MG63 (cell line): ENCODE results near the gene AOPEP. TPM values are rescaled to one million over a fixed set of nuclear protein-coding genes. Genes with fewer than 3 reads are reported as not detected.
A peak's percentile ranks its signal among the peaks of the same experiment; 100 is the strongest.

Experiments used
- DNase-seq: peaks from one replicate; pipeline ENCODE4 v3.0.0-alpha.2; 2020
- H3K27me3 ChIP-seq: fragments of 250-450 bp; sonication (Bioruptor Pico); 2 replicates; pipeline ENCODE4 v1.5.1; 2020; ENCODE audit warnings: mild to moderate bottlenecking, moderate library complexity
- H3K36me3 ChIP-seq: fragments of 250-450 bp; sonication (Bioruptor Pico); 2 replicates; pipeline ENCODE4 v1.5.1; 2020; ENCODE audit warnings: mild to moderate bottlenecking, moderate library complexity
- H3K4me3 ChIP-seq: fragments of 250-450 bp; sonication (Bioruptor Pico); 2 replicates; pipeline ENCODE4 v1.5.1; 2020; ENCODE audit warnings: mild to moderate bottlenecking, moderate library complexity
- H3K9me3 ChIP-seq: fragments of 250-450 bp; sonication (Bioruptor Pico); 2 replicates; pipeline ENCODE4 v1.5.1; 2020; ENCODE audit warnings: mild to moderate bottlenecking, moderate library complexity
- total RNA-seq: library from RNA; depleted of rRNA; stranded (reverse); fragments of >200 nt; shearing (Covaris generic); gene quantifications from 2 replicates; pipeline ENCODE4 v1.2.3, GENCODE V29; 2014; ENCODE audit warnings: low replicate concordance

The AOPEP gene
- total RNA-seq, 1 experiment from 2014 or later = 91.4 TPM

DNA sequence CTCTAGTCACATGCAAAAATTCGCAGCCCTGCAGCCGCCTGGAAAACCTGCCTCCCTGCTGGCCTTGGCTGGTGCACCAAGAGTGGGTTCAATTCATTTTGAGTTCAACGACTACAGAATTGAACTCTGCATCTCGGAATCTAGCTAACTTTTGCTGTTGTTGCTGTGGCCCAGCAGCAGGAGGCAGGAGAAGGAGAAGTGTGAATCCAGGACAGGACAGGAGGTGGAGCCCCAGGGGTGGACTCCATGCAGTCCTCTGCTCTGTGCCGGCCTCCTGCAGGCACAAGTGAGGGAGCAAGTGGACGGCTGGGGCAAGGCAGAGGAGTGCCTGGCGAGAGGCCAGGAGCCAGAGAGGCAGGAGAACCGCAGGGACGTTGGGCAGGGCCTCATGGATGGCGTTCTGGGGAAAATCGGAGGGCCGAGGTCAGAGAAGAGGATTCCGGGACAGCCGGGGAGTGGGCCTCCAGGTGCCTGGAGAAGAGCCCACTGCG lies 376.8 kb downstream of the AOPEP start:
- Histone ChIP-seq H3K36me3 (peaks cover 41% of the 10 kb centered on the region), H3K27me3 (no peaks in the 10 kb centered on the region), H3K9me3 (no peaks in the 10 kb centered on the region), H3K4me3 (no peak overlapping the region)
- no peak for DNase-seq

DNA sequence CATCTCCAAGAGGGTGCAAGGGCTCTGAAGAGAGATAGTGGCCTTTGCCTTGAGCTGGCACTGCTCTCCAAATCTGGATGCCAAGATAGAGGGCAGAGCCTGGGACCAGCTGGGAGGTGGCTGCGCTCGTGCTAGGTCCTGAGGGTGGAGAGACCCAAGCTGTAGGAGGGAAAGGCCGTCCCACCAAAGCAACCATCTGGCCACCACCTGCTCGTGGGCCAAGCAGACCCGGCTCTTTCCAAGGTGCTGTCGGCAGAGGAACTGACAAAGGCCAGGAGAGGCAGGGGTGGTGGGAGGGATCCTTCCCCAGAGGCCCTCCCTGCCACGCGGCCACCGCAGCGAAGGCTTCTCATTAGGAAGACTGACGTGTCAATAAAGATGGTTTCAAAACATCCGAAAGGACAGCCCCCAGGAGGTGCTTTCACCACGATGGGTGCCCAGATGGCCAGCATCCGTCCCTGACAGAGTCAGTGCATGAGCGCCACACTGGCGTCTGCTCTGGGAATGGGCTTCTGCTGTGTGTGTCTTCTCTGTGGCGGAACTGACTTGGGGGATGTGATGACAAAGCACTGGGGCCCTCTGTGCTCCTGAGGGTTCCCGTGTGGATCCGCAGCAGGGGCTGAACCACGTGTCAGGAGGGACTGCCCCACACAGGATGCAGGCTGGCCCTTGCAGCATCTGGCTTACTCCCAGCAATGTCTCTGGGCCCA lies 377.5 kb downstream of the AOPEP start:
- no peak for DNase-seq
- no peak overlapping the region for H3K4me3 ChIP-seq
- H3K27me3 ChIP-seq = no peaks in the 10 kb centered on the region
- no peaks in the 10 kb centered on the region for H3K9me3 ChIP-seq
- H3K36me3 ChIP-seq = peaks cover 41% of the 10 kb centered on the region

DNA sequence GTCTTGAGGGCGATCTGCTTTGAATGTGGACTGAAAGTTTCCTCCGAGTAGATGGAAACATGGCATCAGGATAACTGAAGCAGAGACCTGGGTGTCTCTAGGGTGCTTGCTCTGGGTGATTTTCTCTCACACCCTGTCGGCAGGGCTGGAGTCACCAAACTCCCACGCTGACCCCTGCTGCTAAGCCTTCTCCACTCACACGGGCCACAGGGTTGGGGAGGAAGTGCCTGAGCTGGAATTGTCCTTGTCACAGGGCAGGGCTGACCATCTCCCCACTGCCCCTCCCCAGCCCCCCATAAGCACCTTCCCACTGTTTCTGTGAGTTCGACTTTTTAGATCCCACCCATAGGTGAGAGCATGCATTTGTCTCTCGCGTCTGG lies 378.1 kb downstream of the AOPEP start:
- no peak overlapping the region for H3K4me3 ChIP-seq
- H3K9me3 ChIP-seq = no peaks in the 10 kb centered on the region
- no peak for DNase-seq
- H3K36me3 ChIP-seq = peaks cover 44% of the 10 kb centered on the region
- H3K27me3 ChIP-seq = no peaks in the 10 kb centered on the region

GRCh38 chr9:95104980-95105379 lies 378.5 kb downstream of the AOPEP start:
- no peak for DNase-seq
- no peaks in the 10 kb centered on the region for H3K27me3 ChIP-seq
- H3K9me3 ChIP-seq = no peaks in the 10 kb centered on the region
- no peak overlapping the region for H3K4me3 ChIP-seq
- peaks cover 46% of the 10 kb centered on the region for H3K36me3 ChIP-seq

GRCh38 chr9:95105519-95106287 lies 379.2 kb downstream of the AOPEP start:
- H3K36me3 ChIP-seq = peaks cover 42% of the 10 kb centered on the region
- H3K27me3 ChIP-seq = no peaks in the 10 kb centered on the region
- H3K9me3 ChIP-seq = no peaks in the 10 kb centered on the region
- H3K4me3 ChIP-seq = no peak overlapping the region
- DNase-seq = no peak

GRCh38 chr9:95107001-95107749 lies 380.7 kb downstream of the AOPEP start:
- no peaks in the 10 kb centered on the region for H3K27me3 ChIP-seq
- H3K4me3 ChIP-seq = no peak overlapping the region
- peaks cover 39% of the 10 kb centered on the region for H3K36me3 ChIP-seq
- no peak for DNase-seq
- H3K9me3 ChIP-seq = no peaks in the 10 kb centered on the region

DNA sequence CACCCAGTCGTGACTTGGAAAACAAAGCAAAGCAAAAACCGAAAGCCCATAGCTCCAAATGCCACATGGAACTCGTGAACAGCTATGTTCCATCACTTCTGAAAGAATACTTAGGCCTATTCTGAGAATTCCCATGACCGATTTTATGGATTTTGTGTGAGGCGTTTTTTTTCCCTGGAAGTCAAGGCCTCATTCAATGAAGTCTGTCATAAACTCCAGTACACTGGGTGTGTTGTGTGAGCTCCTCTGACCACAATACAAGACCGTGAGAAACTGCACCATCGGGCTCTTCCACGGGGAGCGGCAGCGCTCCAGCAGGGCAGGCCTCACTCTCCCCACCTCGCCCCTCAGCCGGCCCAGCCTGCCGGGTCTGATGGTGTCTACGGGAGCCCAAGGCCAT lies 381.5 kb downstream of the AOPEP start:
- Histone ChIP-seq H3K4me3 (no peak overlapping the region), H3K9me3 (no peaks in the 10 kb centered on the region), H3K36me3 (peaks cover 44% of the 10 kb centered on the region), H3K27me3 (no peaks in the 10 kb centered on the region)
- no peak for DNase-seq

DNA sequence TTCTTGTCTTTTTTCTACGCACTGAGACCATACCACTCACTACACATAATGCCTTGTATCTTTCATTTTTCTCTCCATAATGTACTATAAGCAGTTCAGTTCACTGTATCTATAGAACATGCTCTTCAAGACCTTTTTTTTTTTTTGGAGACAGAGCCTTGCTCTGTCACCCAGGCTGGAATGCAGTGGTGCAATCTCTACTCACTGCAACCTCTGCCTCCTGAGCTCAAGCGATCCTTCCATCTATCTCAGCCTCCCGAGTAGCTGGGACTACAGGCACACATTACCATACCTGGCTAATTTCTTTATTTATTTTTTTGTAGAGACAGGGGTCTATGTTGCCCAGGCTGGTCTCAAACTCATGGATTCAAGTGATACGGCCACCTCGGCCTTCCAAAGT lies 382.3 kb downstream of the AOPEP start:
- Histone ChIP-seq H3K4me3 (no peak overlapping the region), H3K27me3 (no peaks in the 10 kb centered on the region), H3K36me3 (peaks cover 44% of the 10 kb centered on the region), H3K9me3 (no peaks in the 10 kb centered on the region)
- no peak for DNase-seq

- H3K36me3 ChIP-seq = peaks cover 44% of the 10 kb centered on the region
- DNase-seq = no peak
- H3K9me3 ChIP-seq = no peaks in the 10 kb centered on the region
These were observed 383.0 kb downstream of the AOPEP start for GRCh38 chr9:95109456-95109855.

DNA sequence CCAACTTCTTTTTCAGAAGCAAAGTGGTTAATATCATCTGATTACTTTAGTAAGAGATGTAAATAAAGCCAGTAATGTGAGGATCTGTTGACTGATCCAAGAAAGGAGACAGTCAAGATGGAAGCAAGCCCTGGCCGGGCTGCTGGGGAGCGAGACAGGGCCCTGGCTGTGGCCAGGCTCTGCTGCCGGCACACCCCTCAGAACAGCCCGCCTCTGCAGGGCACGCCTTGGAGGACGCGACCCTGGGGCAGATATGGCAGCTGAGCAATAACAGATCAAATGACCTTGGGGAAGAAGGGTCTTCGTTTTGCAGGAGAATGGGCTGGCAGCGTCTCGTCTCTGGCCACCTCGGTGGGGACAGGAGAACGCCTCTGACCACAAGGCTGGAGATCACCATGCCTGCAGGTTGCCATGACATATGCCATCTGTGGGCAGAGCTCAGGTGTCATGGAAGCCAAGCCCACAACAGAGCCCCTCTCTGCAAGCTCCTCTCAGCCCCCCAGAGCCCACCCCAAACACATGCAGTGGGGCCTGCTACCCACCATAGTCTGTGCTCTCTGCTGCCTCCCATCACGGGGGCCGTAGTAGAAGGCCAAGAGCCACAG lies 384.5 kb downstream of the AOPEP start:
- no peaks in the 10 kb centered on the region for H3K9me3 ChIP-seq
- H3K27me3 ChIP-seq = no peaks in the 10 kb centered on the region
- peaks cover 35% of the 10 kb centered on the region for H3K36me3 ChIP-seq
- H3K4me3 ChIP-seq = no peak overlapping the region
- DNase-seq = no peak

More at GRCh38 chr9:95109456-95109855, 383.0 kb downstream of the AOPEP start:
- no peak overlapping the region for H3K4me3 ChIP-seq
- H3K27me3 ChIP-seq = no peaks in the 10 kb centered on the region

GRCh38 chr9:95111716-95112115 lies 385.2 kb downstream of the AOPEP start:
- Histone ChIP-seq H3K9me3 (no peaks in the 10 kb centered on the region), H3K4me3 (no peak overlapping the region), H3K27me3 (no peaks in the 10 kb centered on the region), H3K36me3 (peaks cover 30% of the 10 kb centered on the region)
- no peak for DNase-seq

GRCh38 chr9:95112436-95113280 lies 386.2 kb downstream of the AOPEP start:
- no peak overlapping the region for H3K4me3 ChIP-seq
- peaks cover 27% of the 10 kb centered on the region for H3K36me3 ChIP-seq
- no peaks in the 10 kb centered on the region for H3K27me3 ChIP-seq
- DNase-seq = no peak
- H3K9me3 ChIP-seq = no peaks in the 10 kb centered on the region

- Histone ChIP-seq H3K4me3 (no peak overlapping the region), H3K9me3 (no peaks in the 10 kb centered on the region), H3K36me3 (peaks cover 16% of the 10 kb centered on the region), H3K27me3 (no peaks in the 10 kb centered on the region)
- DNase-seq = no peak
These were observed 388.6 kb downstream of the AOPEP start for GRCh38 chr9:95115104-95115503.

DNA sequence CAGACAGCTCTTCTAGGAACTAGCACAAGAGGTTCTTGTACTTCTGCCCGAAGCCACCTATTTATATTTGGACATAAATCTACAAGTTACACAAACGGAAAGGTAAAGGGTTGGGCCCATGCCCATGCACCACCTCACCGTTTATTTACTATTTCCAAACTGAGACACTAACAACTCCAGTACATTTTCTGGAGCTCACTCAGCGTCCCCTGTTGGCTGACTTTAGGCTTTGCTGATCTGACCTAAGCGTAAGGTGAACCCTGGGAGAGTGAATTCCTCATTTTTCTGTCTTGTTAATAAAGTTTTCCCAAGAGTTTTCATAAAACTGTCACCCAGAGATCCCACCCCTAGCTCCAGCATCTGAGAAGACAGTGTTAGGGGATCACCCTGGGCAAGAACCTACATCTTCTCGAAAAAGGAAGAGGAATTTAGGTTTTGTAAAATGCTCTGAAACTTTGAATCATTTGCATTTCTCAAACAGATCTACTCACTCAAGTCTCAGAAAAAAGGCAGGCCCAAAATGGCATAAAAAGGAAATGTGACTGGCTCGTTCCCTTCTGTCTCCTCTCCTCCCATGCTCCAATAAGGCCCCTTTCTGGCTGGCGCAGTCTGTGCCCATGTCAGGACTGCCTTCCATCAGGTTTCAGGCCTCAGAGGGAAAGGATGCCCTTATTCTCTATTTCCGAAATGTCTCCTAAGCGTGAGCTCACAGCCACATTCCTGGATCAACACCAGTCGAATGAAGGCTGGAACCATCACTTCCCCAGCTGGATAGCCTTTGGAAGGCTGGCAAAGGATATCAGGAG lies 389.7 kb downstream of the AOPEP start:
- Histone ChIP-seq H3K9me3 (no peaks in the 10 kb centered on the region), H3K36me3 (peaks cover 11% of the 10 kb centered on the region), H3K27me3 (no peaks in the 10 kb centered on the region), H3K4me3 (no peak overlapping the region)
- DNase-seq = no peak

- peak; percentile 40 for DNase-seq
- Histone ChIP-seq H3K4me3 (no peak overlapping the region), H3K27me3 (no peaks in the 10 kb centered on the region), H3K9me3 (no peaks in the 10 kb centered on the region), H3K36me3 (peaks cover 5% of the 10 kb centered on the region; the same call in 1 of the 2 replicates)
These were observed 390.3 kb downstream of the AOPEP start for GRCh38 chr9:95116808-95117204.
